GM10266 (cell line): ENCODE data around the gene WFDC1.

Experiments used
- DNase-seq: peaks from one replicate; pipeline ENCODE4 v3.0.0; 2012; ENCODE audit errors: extremely low spot score
- CTCF ChIP-seq: IDR thresholded peaks from 2 replicates; pipeline ENCODE4 v1.5.1; 2012; ENCODE audit warnings: mild to moderate bottlenecking, low read depth; ENCODE audit not compliant: control insufficient read depth, insufficient read depth; ENCODE audit errors: missing control alignments

WFDC1 gene

GRCh38 chr16:84319146-84319760 is 24.6 kb downstream of the WFDC1 start:
- no peak for DNase-seq
- no peak for TF ChIP-seq CTCF

- DNase-seq: no peak
- TF ChIP-seq CTCF: no peak
Measured at GRCh38 chr16:84320511-84320910, 25.8 kb downstream of the WFDC1 start.

GRCh38 chr16:84321932-84322331 is 27.3 kb downstream of the WFDC1 start:
- DNase-seq: no peak
- no peak for TF ChIP-seq CTCF

GRCh38 chr16:84322749-84323148 is 28.1 kb downstream of the WFDC1 start:
- no peak for TF ChIP-seq CTCF
- no peak for DNase-seq

GRCh38 chr16:84323606-84324005 is 28.9 kb downstream of the WFDC1 start:
- DNase-seq: no peak
- no peak for TF ChIP-seq CTCF

- no peak for DNase-seq
Measured at GRCh38 chr16:84324434-84325262, 30.0 kb downstream of the WFDC1 start.

More at GRCh38 chr16:84324434-84325262, 30.0 kb downstream of the WFDC1 start:
- no peak for TF ChIP-seq CTCF
